ENCODE data around the gene C6orf163. TPM values are rescaled to one million over a fixed set of nuclear protein-coding genes. Genes with fewer than 3 reads are reported as not detected.

Gene C6orf163
- total RNA-seq, 6 experiments from 2014 or later: 0.14 to 0.43 (median 0.40) TPM

DNA sequence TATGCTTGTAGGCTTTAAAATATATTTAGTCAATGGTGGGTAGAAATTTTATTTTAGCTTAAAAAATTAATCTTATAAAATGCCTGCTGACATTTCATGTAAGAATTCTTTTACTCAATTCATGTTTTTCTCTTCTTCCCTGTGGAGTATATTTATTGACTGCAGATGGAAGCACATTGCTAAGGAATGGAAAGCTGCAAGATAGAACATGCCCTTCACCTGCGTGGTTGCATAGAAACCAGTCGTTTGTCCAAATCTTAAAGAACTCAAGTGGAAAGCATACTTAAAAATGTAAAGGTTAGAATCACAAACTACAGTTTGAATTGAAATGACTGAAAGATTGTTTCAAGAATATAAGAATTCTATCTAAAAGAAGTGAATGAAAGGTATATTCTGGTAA is 30.7 kb downstream of the C6orf163 start:
- no peaks in the 10 kb centered on the region; the same call in 1 of the 2 replicates for H3K9me3 Mint-ChIP-seq
- H3K4me1 Mint-ChIP-seq (ENCODE audit: low read depth): no peaks in the 10 kb centered on the region
- DNase-seq: no peak
- no peaks in the 10 kb centered on the region for H3K36me3 Mint-ChIP-seq (ENCODE audit: low read depth)
- no peak overlapping the region for H3K27ac Mint-ChIP-seq
- no peaks in the 10 kb centered on the region; the same call in none of the 2 replicates for H3K27me3 Mint-ChIP-seq (ENCODE audit: insufficient read depth)
- no peak overlapping the region for H3K4me3 Mint-ChIP-seq
- TF ChIP-seq CTCF (IDR thresholded peaks at IDR 0.05): no peak

- H3K27me3 Mint-ChIP-seq (ENCODE audit: insufficient read depth): no peaks in the 10 kb centered on the region; the same call in none of the 2 replicates
- no peak overlapping the region for H3K4me3 Mint-ChIP-seq
- no peaks in the 10 kb centered on the region; the same call in 1 of the 2 replicates for H3K9me3 Mint-ChIP-seq
- H3K36me3 Mint-ChIP-seq (ENCODE audit: low read depth): no peaks in the 10 kb centered on the region
- H3K4me1 Mint-ChIP-seq (ENCODE audit: low read depth): no peaks in the 10 kb centered on the region
- DNase-seq: no peak
- TF ChIP-seq CTCF (IDR thresholded peaks at IDR 0.05): no peak
- H3K27ac Mint-ChIP-seq: no peak overlapping the region
Observed at GRCh38 chr6:87376643-87377042, 32.0 kb downstream of the C6orf163 start.

DNA sequence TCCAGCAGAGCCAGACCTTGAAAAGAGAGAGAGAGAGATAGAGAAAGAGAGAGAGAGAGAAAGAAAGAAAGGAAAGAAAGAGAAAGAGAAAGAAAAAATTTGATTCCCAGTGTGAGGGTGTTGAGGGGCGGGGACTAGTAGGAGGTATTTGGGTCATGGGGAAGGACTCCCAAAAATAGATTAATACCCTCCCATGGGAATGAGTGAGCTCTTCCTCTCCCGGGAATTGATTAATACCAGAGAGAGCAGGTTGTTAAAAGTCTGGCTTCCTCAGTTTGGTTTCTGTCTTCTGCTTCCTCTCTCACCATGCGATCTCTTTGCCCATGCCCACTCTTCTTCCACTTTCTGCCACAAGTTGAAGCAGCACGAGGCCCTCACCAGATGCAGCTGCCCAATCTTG is 34.3 kb downstream of the C6orf163 start:
- no peaks in the 10 kb centered on the region; the same call in none of the 2 replicates for H3K27me3 Mint-ChIP-seq (ENCODE audit: insufficient read depth)
- no peaks in the 10 kb centered on the region for H3K4me1 Mint-ChIP-seq (ENCODE audit: low read depth)
- DNase-seq: no peak
- H3K9me3 Mint-ChIP-seq: no peaks in the 10 kb centered on the region; the same call in 1 of the 2 replicates
- H3K4me3 Mint-ChIP-seq: no peak overlapping the region; the same call in 1 of the 2 replicates
- no peaks in the 10 kb centered on the region for H3K36me3 Mint-ChIP-seq (ENCODE audit: low read depth)
- no peak overlapping the region for H3K27ac Mint-ChIP-seq
- TF ChIP-seq CTCF (IDR thresholded peaks at IDR 0.05): no peak

DNA sequence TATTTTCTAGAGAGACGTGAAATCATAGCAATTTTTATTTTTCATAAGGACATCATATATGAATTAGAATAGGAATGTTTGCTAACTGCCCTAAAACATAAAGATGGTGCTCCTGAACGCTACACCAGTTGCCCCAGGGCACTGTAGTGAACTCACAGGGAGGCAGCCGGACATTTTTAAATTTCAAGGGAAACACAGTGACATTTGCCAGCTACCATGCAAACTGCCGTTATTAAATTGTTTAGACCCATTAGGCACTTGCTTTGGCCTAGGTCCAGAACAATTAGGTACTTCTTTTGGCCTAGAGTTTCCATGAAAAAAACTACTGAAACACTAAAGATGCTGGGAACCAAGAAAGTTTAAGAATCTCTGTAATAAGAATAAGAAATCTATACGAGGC is 38.2 kb downstream of the C6orf163 start:
- no peak overlapping the region for H3K27ac Mint-ChIP-seq
- H3K36me3 Mint-ChIP-seq (ENCODE audit: low read depth): no peaks in the 10 kb centered on the region
- TF ChIP-seq CTCF (IDR thresholded peaks at IDR 0.05): no peak
- H3K27me3 Mint-ChIP-seq (ENCODE audit: insufficient read depth): no peaks in the 10 kb centered on the region; the same call in none of the 2 replicates
- no peak for DNase-seq
- H3K4me1 Mint-ChIP-seq (ENCODE audit: low read depth): no peaks in the 10 kb centered on the region
- no peak overlapping the region for H3K4me3 Mint-ChIP-seq
- H3K9me3 Mint-ChIP-seq: no peaks in the 10 kb centered on the region

- Mint-ChIP-seq H3K36me3 (ENCODE audit: low read depth) (no peaks in the 10 kb centered on the region), H3K4me1 (ENCODE audit: low read depth) (no peaks in the 10 kb centered on the region), H3K9me3 (no peaks in the 10 kb centered on the region), H3K27me3 (ENCODE audit: insufficient read depth) (no peaks in the 10 kb centered on the region; the same call in none of the 2 replicates), H3K27ac (no peak overlapping the region), H3K4me3 (no peak overlapping the region)
- TF ChIP-seq CTCF (IDR thresholded peaks at IDR 0.05): no peak
- DNase-seq: no peak
Observed at GRCh38 chr6:87384038-87384437, 39.4 kb downstream of the C6orf163 start.

DNA sequence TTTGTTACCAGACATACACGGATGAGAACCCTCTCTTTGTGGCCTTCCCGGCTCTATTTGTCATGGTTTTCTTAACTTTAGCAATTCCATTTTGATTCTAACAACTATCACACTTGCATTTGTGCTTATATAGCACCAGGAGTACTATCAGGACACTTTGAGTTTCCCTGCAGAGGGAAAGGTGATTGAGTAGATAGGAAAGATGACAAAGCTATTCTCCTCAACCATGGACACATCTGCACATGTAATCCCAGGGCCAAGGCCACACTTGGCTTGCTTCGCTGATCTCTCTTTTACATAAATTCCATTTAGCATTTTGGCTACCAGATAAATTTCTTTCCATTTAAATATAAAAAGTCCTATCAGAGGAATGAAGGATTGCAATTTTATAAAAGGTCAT is 39.8 kb downstream of the C6orf163 start:
- H3K4me3 Mint-ChIP-seq: no peak overlapping the region
- no peak for TF ChIP-seq CTCF (IDR thresholded peaks at IDR 0.05)
- no peak for DNase-seq
- no peaks in the 10 kb centered on the region; the same call in none of the 2 replicates for H3K27me3 Mint-ChIP-seq (ENCODE audit: insufficient read depth)
- H3K36me3 Mint-ChIP-seq (ENCODE audit: low read depth): no peaks in the 10 kb centered on the region
- no peaks in the 10 kb centered on the region for H3K4me1 Mint-ChIP-seq (ENCODE audit: low read depth)
- no peak overlapping the region for H3K27ac Mint-ChIP-seq
- no peaks in the 10 kb centered on the region for H3K9me3 Mint-ChIP-seq

Measured in HFFc6 (cell line).